ENCODE measurements around the gene ENPP6.

DNA sequence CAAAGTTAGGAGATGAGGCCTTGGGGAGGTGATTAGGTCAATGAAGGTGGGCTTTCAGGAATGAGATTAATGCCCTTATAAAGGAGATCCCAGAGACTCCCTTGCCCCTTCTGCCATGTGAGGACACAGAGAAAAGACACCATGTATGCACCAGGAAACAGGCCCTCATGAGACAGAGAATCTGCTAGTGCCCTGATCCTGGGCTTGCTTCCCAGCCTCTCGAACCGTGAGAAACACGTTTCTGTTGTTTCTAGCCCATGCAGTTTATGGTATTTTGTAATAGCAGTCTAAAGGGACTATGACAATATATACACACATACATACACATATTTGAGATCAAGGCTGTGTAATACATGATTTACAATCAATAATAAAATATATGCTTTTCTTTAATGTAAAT, 41.4 kb upstream of the ENPP6 start:
- TF ChIP-seq CTCF (IDR thresholded peaks at IDR 0.05; ENCODE audit: poor library complexity, severe bottlenecking) (no peak), TAF1 (IDR thresholded peaks at IDR 0.05; ENCODE audit: low read depth) (no peak), MXI1 (conservative IDR thresholded peaks at IDR 0.05; ENCODE audit: poor library complexity, severe bottlenecking) (no peak), REST (IDR thresholded peaks at IDR 0.05; ENCODE audit: borderline replicate concordance) (no peak)

Measured in neural cell (in vitro differentiated cells).